Activated CD4-positive, alpha-beta T cell treated with anti-CD3 and anti-CD28 coated beads, Interleukin-2, amount 50 U/mL, for 16 hours (primary cell): Measurements from ENCODE around the gene SORCS2.

Experiments
- DNase-seq: peaks from one replicate; pipeline ENCODE4 v3.0.0-alpha.2; 2020

Gene SORCS2

DNA sequence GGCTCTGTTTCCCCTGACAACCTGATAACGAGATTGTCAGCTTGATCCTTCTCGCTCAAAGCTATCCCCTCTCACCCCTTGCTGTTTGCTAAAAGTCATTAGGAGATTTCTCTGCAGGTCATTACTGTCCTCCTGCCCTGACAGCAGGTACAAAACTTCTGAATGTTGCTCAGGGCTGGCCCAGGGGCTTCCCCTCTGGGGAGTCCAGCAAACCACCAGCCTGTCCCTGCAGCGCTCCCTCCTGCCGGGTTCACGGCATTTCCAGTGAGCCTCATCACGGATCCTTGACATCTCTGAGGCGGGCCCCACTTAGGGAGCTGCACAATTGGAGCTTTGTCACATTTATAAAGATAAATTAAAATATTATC is 5.2 kb upstream of the SORCS2 start:
- no peak for DNase-seq

DNA sequence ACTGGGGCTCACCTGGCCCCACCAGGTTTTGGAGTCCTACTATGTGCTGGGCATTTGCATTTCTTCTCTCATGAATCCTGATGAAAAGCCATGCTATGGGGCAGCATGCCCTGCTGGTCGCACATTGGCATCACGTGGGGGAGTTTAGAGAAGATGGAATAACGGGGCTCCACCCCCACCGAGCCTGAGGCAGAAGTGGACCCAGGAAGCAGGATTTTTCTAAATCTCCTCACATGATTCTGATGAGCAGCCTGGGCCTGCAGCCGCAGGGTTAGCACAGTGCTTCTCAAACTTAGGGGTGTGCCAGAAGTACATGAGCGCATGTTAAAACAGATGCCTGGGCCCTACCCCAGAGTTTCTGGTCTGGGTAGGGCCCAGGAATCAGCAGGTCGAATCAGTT is 4.6 kb upstream of the SORCS2 start:
- DNase-seq = no peak

DNA sequence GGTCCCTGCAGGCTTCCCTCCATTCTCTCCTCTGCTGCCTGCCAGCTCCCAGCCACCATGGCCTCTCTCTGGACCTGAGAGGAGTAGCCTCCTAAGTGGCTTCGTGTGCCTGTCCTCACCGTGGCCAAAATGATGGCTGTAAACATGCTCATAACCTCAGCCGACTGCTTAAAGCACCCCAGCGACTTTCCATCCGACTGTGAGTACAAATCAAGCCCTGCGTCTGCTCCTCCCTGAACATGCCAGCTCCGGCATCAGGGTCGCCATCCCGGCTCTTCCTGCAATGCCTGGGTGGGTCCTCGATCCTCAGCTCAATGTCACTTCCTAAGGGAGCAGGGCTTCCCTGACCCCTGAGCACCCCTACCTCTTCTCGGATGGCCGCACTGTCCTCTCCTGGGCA is 3.3 kb upstream of the SORCS2 start:
- DNase-seq = no peak

DNA sequence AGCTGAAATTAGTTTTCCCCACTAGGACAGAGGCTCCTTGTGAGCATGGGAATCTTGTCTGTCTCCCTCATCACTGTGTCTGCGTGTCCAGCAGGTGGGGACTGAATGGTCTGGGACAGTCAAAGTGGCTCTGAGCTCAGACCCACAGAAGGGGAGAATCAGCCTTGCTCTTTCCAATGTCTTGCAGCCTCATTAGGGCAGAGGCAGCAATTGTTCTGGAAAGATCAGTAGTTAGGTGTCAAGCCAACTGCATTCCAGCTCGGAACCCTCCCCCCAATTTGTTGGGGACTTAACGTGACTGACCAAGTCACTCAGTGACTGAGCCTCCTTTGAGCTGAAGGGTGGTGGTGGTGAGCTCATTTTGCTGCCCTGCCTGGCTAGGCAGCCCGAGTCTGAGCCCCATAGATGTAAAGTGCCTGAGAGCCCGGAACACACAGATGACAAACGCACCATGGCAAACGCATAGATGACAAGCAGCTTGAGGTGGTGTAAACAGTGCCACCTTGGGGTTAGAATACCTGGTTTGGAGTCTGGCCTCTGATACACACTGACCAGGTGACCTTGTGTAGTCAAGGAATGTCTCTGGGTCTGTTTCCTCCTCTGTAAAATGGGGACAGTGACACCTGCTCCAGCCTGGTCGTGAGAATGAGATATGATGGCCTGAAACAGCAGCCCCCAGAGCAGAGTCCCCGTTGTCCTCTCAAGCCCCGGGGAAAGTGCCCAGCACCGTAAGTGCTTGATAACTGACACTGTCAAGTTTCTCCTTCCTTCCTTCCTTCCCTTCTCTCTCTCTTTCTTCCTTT is 2.7 kb upstream of the SORCS2 start:
- DNase-seq = no peak

DNA sequence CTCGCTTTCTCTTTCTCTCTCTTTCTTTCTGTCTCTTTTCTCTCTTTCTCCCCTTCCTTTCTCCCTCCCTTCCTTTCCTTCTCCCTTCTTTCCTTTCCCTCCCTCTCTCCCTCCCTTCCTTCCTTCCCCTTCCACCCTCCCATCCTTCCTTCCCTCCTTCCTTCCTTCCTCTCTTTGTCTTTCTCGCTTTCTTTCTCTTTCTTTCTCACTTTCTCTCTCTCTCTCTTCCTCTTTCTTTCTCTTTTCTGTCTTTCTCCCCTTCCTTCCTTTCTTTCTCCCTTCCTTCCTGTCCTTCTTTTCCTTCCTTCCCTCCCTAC is 2.1 kb upstream of the SORCS2 start:
- no peak for DNase-seq

DNA sequence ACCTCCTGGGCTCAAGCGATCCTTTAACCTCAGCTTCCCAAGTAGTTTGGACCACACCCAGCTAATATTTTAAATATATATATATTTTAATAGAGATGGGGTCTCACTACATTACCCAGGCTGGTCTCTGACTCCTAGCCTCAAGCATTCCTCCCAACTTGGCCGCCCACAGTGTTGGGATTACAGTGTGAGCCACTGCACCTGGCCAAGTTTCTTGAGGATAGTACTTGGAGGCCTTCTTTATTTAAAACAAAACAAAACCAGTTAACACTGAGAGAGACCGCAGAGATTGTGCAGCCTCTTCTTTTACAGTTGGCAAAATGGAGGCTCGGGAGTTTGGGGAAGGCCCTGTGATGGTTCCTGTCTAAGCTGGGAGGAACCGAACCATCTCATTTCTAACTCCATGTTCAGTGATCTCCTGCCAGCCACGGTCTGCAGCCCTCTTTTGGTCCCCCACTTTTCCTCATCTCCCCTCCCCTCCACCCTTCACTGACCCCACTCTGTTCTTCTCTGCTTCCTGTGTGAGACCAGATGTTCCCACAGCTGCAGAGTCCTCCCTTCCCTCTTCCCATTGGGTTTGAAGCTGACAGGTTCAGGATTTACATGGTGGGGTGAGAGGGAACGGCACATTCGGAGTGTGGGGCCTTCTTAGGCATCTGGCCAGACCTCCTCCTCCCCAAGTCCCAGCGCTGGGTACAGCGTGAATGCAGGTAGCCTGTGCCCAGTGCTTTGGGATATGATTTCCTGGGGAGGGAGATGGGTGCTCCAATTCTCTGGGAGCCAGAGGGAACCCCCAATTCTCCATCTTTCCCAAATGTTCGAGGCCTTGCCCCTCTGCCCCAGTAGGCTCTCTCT is 1.4 kb upstream of the SORCS2 start:
- no peak for DNase-seq

DNA sequence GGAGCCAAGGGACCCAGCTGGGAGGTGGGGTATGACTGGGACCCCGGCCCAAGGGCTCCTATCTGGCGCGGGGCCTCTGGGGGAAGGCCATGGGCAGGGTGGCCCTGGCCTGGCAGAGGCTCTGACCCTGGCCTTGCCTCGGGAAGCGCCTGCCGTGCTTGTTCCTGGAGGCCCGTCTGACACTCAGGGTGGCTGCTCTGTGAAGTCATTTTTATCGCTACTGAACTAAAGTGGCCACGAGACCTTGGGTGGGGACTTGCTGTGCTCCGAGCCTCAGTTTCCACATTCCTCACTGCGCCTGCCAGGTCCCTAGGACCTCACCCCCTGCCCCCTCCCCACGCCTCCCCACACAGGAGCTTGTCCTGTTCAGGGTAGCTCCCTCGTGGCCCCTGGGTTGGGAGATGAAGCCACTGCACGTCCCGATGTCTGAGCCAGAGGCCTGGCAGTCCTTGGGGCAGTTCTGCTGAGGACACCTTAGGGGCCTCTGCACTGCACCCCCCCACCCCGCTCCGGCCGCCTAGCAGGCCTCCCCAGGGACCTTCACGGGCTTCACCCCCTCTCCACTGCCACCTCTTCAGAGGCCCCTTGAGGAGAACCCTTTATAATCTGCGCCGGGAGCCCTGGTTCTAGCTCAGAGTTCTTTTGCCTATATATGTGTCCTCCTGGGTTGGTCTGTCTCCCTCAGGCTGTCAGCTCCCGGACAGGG is 639 bp upstream of the SORCS2 start:
- no peak for DNase-seq

DNA sequence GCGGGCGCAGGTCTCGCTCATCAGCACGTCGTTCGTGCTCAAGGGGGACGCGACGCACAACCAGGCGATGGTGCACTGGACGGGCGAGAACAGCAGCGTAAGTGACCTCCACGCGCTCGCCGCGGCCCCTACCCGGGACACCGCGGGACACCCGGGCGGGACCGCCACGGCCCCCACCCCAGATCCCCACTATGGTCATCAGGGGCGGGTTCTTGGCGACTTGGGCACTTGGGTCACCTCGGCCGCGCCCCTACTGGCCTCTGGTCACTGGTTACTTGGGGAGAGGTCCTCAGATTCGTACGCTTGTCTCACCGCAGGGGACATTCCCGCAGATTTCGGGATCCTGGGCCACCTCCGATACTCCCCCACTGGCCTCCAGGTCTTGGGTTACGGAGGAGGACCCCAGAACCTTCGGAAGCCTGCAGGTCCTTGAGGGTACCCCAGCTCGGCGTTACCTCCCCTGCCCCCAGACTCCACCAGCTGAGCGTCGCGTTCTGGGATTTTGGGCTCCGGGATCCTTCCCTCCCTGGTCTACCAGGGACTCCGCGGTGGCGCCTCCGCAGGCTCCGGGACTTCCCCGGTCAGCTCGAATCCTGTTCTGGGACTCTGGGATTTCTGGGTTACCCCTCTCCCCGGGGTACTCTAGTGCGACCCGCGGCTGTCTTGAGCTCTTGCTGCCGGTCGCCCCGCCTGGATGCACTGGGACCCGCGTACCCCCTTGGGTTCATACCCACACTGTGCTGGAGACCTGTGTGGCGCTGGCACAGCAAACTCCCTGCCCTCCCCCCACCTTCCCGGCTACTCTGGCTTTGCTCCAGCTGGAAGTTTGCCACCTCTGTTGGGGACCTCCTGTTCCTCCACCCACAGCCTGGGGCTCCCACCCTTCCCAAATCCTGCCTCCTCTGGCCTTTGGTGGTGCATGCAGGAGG is 956 bp downstream of the SORCS2 start:
- no peak for DNase-seq

DNA sequence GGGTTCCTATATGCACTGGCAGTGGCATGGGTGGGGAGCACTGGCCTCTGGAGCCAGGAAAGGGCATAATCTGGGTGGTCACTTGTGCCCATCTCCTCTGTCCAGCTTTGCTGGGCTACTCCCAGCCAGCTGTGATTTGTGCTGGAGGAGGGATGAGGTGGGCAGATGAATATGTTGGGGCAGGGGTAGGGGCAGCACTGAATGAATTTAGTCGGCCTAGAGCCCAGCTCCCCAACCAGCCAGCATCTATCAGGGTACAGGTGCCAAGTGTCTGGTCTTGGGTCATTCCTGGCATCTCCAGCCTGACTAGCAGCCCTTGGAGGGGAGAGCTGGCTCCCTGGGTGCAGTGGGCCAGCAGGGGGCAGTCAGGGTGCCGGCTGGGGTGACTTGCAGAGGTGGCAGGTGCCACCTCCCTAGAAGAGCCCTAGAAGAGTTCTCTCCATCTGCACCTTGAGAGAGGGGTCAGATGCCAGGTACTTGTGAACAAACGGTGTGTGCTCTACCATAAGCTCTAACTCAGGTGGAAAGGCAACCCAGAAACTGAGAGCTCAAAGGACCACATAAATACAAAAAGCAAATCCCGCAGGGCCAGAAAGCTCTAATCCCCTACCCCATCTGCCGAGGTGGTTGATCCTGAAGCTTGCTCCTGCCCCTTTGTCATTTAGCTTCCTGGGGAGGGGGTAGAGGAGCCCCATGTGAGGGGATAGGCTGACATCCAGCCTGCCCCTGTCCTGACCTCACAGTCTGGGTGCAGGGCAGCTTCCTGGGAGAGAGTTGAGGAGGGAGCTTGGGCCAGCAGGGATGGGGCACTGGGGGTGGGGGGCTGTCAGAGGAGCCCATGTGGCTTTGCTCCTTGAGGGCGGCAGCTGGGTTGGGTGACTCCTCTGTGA is 2.2 kb downstream of the SORCS2 start:
- peak; percentile 24 for DNase-seq

DNA sequence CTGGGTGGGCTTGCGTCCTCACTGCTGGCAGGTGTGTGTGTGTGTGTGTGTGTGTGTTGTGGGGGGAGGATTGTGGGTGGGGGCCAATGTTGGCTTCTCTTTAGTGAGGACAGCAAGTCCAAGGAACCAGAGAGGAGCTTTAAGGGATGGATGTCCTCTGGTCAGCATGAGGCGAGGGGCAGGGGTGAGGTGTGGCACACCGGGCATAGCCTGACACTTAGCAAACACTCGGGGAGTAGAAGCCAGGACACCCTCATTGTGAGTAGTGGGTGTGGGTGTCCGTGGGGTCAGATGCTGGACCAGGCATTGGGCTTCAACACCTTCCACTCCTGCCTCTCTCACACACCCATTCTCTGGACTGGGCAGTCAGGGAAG is 2.8 kb downstream of the SORCS2 start:
- no peak for DNase-seq

DNA sequence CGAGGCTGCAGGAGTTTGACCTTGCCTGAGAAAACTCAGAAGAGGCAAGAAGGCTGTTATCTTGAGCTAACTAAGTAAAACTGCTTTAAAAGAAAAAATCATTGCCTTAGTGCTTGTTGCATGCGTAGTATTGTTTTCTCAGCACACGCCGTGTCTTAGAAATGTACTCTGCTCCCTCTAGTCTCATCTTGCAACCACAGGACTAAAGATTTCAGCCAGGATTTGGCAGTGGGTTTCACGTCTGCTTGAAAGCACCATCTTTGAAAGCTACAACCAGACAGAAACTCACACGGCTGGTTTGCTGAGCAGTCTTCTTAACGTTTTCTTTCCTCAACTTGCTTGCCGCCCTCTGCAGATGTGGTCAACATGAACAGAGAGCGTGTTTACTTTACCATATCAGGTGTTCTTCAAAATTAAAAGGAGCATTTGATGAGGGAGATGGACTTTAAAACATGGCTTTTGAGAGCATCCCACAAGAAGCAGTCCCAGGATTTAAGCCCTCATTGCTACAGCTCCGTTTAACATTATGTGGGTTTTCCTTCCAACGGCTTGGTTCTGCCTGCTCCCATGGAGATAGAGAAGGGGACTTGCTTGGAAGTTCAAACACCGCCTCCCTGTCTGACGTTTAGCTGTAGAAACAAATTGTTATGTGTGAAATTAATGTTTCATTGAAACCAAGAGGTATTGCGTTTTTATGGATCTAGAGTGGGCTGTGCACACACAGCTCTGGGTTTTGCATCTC is 3.4 kb downstream of the SORCS2 start:
- DNase-seq = no peak

DNA sequence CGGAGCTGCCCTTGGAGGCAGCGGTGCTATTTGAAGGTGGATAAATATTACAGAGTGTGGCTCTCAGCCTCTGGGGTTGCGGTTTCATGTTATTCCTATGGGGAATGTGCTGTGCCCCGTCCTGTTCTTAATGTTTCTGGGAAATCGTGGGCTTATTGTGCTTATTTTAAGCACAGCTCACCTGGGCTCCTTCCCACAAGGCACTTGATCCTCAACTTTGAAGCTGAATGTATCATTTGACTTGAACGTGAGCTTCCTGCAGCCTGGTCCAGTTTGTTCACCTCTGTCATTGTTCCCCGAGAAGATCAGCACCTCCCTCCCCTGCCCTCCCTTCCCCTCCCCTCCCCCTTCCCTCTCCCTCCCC is 3.9 kb downstream of the SORCS2 start:
- no peak for DNase-seq

DNA sequence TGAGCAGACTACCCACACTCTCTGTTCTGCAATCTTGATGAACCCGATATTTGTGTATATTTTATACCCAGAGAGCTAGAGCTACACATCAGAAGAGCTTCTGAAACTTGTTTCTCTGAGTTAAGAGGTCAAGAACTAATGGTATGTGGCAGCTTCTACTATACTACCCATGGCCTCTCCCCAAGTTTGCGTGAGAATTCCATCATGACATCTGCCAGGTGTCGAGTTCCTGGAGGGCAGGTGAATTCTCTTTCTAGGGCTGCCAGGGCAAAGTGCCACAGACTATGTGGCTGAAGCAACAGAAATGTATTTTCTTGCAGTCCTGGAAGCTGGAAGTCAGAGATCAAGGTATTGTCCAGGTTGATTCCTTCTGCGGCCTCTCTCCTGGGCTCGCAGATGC is 4.4 kb downstream of the SORCS2 start:
- DNase-seq = no peak

DNA sequence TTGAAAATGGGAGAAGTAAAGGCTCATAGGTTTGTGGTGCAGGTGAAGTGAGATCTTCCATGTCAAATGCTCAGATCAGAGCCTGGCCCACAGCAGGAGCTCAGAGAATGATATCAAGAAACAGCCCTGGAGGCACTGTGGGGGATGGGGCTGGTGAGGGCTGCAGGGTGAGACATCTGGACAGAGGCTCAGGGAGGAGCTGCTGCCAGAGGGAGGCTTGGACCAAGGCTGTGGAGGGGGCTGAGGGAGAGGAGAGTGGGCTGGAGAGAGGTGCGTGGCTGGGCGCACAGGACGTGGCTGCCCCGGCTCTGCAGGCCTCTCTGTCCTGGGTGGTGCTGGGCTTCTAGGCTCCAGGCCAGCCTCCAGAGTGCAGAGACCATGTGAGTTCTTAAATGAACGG is 5.6 kb downstream of the SORCS2 start:
- DNase-seq = no peak

DNA sequence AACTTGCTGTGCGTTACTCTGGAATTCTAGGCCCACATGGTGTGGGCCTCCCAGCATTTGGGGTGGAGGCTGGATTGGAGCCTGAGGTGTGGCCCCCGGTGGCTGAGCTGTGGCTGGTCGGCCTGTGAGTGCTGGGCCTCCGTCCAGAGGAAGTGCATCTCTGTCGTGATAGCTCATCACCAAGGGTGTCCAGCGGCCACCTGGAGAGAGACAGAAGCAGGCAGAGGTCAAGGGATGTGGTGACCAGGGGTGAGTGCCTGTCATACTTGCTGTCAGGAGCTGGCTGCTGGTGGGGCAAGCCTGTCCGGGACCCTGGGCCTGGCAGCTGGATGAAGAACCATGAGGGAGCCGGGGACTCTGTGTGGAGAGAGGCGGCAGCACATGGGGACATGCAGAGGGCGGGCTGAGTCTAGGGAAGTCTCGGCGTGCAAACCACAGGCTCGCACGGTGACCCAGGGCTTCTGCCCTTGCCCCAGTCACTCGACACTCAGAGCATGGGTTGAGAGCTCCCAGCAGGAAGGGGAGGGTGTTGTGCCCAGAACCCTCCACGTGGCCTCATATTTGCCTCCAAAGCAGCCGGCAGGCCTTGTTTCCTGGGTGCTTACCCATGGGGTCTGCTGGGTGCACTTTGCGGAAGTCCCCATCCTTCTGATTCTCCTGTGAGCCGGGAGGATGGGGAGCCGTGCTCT is 6.2 kb downstream of the SORCS2 start:
- no peak for DNase-seq

DNA sequence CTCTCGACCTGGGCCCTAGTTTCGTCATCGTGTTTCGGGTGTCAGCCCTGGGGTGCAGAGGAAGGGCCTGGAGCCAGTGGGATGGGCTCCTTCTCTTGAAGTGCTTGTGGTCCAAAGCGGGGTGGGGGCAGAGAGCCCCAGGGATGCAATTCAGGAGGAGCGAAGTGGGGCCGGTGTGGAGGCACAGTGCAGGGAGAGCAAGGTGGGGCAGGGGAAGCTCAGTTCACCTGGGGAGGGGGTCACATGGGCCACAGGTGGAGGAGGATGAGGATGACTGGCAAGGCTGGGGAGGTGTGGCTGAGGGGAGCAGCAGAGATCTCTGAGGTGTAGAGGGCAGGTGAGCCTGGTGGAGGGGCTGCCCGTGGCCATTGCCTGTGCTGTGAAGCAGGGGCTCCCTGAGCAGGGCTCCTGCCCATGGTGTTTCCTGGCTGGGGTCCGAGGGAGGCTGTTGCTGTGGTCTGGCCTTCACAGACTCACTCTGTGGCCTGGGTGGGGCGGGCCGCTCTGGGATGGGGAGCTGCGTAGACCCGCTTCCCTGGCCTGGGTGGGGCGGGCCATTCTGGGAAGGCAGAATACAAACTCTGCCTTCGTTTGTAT is 6.9 kb downstream of the SORCS2 start:
- DNase-seq = no peak

DNA sequence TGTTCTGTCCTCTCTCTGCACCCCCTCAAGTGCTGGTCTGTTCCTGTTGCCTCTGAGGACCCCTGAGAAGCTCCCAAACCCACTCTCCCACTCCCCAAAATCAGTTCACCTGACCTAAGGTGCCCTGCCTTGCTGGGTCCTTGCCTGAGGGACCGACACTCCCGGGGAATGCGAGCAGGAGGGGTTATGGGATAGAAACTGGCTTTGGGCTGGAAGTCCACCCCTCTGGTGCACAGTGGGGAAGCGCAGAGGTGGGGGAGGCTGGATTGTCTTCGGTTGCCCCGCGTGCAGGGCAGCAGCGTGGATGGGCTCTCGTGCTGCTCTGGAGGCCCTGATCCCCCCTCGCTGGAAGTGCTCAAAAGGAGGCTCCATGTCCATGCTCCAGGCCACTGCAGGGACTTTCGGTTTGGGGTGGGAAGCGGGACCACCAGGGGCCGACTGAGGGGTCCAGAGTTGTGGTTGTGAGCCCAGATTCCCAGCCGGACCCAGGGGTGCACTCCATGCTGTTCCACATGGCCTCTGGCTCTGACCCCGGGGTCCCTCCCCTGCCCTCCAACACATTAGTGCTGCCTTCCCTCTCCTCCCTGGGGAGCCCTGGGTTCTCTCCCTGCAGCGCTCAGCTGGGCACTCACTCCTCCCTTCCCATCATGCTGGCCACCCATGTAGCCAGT is 7.6 kb downstream of the SORCS2 start:
- DNase-seq = no peak

DNA sequence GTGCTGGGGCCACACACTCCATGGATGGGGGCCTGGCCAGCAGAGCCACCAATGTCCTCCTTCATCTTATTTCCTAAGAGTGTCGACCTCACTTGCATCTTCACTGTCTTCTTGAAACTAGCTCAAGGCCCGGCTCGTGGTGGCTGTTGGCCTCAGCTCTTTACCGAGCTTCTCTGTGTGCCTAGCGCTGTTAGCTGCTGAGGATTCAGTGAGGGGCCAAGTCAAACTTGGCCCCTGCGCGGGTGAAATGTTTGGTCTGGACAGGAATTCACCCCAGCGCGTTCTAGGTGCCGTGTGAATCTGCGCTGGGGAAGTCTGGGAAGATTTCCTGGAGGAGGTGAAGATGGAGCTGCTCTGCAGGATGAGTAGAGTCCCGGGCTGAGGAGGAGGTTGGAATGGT is 8.5 kb downstream of the SORCS2 start:
- no peak for DNase-seq
